ENCODE results near the gene COPS3.

- TF ChIP-seq CTCF (IDR thresholded peaks at IDR 0.05; ENCODE audit: control extremely low read depth in 1 of 3, insufficient read depth in 1 of 3, low read depth in 1 of 3, low read length in 3 of 3) (no peak), POLR2A (IDR thresholded peaks at IDR 0.05; ENCODE audit: control extremely low read depth in 1 of 2, low read depth in 2 of 2, low read length in 2 of 2) (no peak), POLR2AphosphoS5 (IDR thresholded peaks at IDR 0.05; ENCODE audit: low read depth, low read length) (no peak), TEAD4 (IDR thresholded peaks at IDR 0.05; ENCODE audit: low read depth, low read length) (no peak)
These were observed 82.8 kb downstream of the COPS3 start for GRCh38 chr17:17198281-17198680.
